GM18507 (cell line): ENCODE data around the gene HDAC4.

ENCODE experiments used
- DNase-seq: peaks from one replicate; pipeline ENCODE4 v3.0.0; 2011; ENCODE audit warnings: low read depth; ENCODE audit not compliant: insufficient read length; ENCODE audit errors: extremely low spot score
- FAIRE-seq: peaks from 2 replicates; lab custom pipeline; 2011; peaks lifted over from hg19 to GRCh38; lab: Jason Lieb, UNC

The HDAC4 gene

DNA sequence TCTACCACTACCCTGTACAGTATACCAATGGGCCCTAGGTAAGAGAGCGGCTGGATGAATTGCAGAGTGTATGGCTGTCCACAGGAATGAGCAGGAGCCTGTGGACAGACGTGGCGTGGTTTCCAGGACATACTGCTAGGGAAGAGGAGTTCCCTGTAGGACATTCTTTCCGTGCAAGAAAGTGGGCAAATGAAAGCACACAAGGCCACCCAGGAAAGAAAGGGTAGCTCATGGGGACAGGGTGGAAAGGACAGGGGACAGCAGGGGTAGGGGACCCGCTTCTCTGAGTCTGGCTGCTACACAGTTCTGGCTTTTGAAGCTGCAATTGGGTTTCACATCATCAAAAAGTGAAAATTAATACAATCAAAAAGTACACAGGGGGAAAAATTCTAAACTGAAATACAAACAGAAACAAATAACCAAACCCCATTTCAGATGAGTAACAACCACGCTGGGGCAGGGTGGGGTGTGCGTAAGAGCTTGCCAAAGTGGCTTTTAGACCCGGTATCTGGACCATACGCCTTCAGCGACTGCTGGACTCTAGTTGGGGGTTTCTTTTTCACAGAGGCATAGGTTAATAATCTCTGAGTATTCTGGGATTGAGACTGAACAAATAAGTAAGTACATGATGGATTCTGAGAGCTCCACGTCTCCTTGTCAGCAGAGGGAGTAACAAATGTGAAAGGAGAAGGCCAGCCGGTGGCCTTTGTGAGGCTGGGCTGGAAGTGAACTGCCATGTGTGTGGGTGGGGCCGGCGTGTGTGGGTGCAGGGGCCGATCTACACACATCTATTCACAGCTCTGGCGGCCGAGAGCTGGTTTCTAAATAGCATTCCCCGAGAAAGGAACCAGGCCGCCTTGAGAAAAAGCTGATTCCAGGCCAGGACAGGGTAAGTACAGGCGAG is 84.0 kb downstream of the HDAC4 start:
- no peak for FAIRE-seq
- no peak for DNase-seq

- FAIRE-seq (peak; percentile 70), DNase-seq (no peak)
Observed at GRCh38 chr2:239315308-239315707, 85.5 kb downstream of the HDAC4 start.

DNA sequence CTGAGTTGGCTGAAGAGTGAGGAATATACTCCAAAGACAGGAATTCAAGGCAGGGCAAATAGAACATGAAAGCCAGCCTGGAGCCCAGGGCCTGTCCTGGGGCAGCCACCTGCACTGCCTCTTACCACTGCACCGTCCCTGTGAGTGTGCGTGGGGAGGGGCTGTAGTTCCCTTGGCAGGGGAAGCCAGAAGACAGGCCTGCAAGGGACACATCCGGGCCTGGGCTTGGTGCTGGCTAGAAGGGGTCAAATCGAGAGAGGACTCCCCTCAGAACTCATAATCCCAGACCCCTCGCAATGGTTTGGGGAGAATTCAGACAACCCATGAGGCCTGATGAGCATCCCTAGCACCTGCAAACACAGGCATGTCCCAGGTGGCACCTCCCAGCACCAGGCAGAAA is 87.0 kb downstream of the HDAC4 start:
- no peak for FAIRE-seq
- DNase-seq, result no peak

DNA sequence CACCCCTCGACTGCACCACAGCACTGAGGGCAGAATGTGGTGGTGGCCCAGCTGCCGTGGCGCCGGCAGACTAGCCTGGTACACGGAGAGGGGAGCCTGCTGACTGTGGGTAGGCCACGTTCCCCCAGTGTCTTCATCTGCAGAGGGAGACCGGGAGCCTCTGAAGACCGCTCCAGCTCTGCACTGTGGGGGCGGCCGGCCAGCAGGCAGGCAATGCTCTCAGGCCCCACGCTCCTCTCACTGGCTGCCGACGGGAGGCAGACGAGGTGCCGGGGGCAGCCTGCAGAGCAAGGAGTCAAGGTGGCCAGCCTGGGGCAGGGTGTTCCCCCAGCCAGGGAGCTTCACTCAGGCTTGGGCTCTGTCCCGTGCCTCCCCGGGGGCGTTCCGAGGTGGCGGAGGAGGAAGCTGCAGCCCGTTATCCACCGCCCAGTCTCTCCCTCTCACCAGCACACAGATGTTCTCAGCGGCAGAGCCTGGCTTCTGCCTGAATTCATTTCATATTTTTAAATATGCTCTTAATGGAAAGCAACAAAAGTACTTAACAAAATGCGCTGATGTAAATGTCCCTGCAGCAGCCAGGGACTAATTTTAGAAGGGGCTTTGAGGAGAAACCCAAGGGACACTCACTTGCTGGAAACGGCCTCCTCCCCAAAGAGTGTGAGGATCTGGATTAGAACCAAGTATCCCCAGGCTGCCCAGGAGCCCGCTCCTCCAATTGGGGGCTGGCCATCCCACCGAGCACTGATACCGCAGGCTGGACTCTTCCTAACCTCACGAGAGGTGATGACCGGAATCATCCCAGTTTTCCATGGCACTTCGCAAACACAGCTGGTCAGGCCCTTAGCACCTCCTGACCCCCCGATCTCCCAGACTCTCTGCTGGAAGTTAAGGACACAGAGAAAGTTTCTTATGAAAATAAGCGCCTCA is 87.8 kb downstream of the HDAC4 start:
- DNase-seq (no peak), FAIRE-seq (no peak)

GRCh38 chr2:239312081-239312511 is 88.7 kb downstream of the HDAC4 start:
- DNase-seq (no peak), FAIRE-seq (no peak)

GRCh38 chr2:239311132-239312040 is 89.4 kb downstream of the HDAC4 start:
- no peak for DNase-seq
- FAIRE-seq, result no peak

- DNase-seq, result no peak
- FAIRE-seq, result no peak
Observed at GRCh38 chr2:239310401-239311061, 90.3 kb downstream of the HDAC4 start.

DNA sequence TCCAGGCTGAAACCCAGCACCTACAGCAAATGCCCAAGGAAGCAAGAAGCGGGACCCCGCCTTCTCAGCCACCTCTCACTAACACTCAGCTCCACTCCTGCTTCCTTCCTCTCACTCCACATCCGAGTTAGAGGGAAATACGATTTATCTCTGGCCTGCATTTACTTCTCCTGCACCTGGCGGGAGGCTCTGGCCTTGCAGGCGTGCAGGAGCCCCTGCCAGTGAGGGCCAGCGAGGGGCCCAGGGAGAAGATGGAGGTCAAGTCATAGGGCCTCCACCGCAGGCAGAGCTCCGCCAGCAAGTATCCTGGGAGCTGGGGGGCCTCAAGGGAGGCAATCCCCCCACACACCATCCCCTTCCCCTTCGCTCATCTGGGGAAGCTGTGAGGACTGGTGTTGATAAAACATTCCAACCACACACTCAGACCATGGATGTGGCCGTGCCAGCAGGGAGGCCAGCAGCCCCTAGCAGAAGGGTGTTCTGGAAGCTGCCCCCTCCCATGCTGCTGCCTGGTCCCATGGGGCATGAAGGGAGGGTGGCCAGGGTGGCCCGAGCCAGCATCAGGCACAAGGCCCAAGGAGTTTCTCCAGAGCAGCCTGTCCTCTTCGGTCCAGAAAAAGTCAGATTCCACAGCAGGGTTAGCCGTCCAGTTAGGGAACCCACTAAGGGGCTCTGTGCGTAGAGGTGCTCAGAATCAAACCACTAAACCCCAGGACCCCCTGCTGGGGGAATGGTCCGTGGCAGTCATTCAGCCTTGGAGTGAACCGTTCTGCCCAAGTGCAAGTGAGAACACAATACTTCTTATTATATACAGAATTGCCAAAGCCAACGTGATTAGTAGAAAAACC is 91.2 kb downstream of the HDAC4 start:
- FAIRE-seq (no peak), DNase-seq (no peak)

DNA sequence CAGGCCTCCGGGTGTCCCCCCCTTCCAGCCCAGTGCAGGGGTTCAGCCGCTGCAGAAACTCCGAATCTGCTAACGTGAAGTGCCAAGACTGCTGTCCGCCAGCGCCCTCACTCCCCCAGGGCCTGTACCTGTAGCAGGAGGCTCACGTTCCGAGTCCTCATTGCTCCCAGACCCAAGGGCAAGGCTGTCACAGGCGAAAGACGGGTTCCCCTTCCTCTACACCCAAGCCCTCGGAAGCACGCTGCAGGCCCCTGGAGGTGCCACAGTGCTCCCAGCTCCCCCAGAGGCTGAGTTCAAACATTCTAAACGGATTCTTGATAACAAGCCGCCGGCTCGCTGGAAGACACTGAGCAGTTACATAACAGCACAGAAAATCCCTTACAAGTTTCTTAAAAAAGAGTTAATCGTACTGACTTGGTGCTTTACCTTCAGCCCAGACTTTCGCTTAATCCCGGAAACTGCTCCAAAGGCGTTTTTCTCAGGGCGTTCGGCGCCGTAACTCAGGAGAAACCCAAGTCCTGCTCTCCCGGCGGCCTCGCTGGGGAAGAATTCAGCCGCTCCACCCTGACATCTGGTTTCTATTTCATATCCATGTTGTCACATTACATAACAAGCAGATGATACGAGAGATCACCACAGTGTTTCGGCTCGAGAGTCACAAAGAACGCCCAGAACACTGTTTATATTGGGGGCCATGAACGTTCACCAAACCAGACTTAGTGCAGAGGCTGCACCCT is 92.0 kb downstream of the HDAC4 start:
- FAIRE-seq (no peak), DNase-seq (no peak)

DNA sequence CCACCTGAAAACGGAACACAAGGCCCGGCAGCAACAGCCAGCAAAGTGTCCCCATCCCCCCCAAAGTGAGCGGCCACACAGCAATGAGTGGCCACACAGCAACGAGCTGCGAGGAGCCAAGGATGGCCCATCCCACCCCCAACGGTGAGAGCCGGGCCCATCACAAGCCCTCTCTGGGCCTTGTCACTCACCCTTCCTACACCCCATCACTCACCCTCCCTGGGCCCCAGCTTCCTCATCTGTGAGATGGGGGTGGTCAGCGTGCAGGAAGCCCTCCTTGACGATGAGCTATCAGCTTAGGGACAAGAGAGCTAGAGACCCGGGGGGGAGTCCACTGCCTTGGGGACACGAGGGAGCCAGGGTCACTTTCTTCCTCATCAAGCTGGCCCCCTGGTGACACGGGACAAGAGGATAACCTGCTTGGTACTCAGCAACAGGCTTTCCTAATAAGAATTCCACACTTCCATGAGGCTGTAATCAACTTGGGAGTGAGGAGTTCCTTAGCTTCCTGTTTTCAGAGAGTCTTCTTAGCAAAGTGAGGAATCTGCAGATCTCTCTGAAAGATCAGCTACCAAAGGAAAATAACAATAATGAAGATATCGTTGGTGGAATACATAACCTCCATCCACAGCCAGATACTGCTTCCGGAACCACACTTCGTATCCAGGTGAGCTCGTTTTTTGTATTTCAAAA is 92.8 kb downstream of the HDAC4 start:
- no peak for FAIRE-seq
- no peak for DNase-seq

DNA sequence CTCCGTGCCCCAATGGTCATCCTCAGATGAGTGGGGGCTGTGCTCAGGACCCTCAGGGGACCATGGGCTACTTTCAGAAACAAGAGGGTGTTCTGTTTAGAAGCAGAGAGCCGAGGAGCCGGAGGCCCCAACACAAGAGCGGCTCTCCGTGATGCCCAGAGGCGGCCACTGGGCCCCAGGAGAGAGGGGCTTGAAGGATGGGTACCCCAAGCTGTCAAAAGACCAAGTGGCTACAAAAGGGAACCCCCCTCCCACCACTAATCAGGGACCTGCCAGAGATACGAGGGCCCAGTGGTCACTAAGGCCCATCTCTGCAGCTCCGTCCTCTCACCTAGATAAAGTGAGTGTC is 93.6 kb downstream of the HDAC4 start:
- DNase-seq (no peak), FAIRE-seq (no peak)

DNA sequence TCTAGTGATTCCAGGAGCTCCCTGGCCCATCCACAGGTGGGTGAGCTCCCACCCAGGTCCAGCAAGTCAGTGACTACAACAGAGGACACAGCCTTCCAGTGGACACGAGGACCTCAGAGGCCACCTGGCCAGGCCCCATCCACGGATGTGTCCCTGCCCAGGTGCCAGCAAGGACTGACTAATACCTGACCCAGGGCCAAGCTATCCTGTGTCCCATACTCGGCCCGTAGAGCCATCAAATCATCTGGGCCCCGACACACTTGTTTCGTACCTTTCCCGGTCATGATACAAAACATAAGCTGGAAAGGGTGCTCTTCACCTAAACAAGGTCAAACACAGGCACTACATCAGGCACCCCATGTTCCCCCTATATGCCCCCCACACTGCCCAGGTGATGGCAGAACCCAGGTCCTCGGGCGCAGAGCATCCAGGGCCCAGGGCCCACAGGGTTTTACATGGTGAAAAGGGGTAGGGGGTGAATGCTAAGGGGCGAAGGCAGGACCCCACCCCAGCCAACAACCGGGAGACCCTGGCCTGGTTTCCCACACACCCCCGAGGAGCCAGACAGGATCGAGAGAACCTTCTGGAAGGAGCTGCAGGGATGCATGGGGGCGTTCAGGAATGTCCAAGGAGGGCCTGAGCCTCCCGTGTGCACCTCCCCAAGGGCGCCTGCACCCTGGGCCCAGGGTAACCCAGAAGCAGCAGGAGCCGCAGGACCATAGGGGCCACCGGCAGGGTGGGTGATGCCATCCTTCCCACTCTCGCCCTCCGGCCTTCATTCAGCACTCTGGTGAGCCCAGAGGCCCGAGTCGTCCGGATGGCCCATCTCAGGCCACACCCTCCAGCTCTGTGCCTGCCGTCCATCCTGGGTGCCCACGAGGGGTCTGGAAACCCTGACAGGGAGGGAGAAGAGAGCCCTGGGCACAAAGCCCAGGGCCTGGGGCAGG is 94.3 kb downstream of the HDAC4 start:
- no peak for DNase-seq
- no peak for FAIRE-seq

DNA sequence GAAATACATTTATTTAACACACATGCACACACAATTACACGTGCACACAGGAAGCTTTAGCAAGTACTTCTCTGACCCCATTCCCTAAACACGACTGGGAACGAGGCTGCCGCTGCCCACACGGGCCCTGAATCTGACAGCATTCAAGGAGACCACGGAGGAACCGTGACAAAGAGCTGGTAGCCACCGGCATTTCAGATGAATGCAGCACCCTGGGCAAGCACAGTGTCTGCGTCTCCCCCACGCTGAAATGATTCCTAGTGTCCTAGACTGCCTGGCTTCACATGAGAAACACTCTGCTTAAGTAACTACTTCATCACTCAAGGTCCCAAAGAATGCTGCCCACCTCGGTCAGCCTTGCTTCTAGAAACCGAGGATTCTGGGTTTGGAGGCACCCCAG is 95.0 kb downstream of the HDAC4 start:
- DNase-seq, result no peak
- FAIRE-seq, result no peak

- no peak for DNase-seq
Observed at GRCh38 chr2:239305222-239305575, 95.6 kb downstream of the HDAC4 start.

GRCh38 chr2:239304533-239305221 is 96.1 kb downstream of the HDAC4 start:
- DNase-seq, result no peak
- FAIRE-seq, result no peak

More at GRCh38 chr2:239305222-239305575, 95.6 kb downstream of the HDAC4 start:
- no peak for FAIRE-seq
